ENCODE measurements around the gene LUC7L3.

LUC7L3 gene

GRCh38 chr17:50763716-50764475 lies 44.5 kb downstream of the LUC7L3 start:
- no peak for DNase-seq

- no peak for DNase-seq
Measured at GRCh38 chr17:50764734-50765149, 45.3 kb downstream of the LUC7L3 start.

GRCh38 chr17:50765454-50766221 lies 46.2 kb downstream of the LUC7L3 start:
- DNase-seq = peak; percentile 52

GRCh38 chr17:50766222-50767023 lies 47.0 kb downstream of the LUC7L3 start:
- DNase-seq = no peak

GRCh38 chr17:50767030-50767429 lies 47.6 kb downstream of the LUC7L3 start:
- DNase-seq = no peak

GRCh38 chr17:50767446-50767845 lies 48.0 kb downstream of the LUC7L3 start, which contains the start of gene ANKRD40CL:
ANKRD40CL (minus strand) TSS chr17:50767518; CDS start chr17:50766913, 605 bp downstream.
- no peak for DNase-seq

GRCh38 chr17:50768346-50768761 lies 49.0 kb downstream of the LUC7L3 start:
- DNase-seq = no peak

- no peak for DNase-seq
Measured at GRCh38 chr17:50769884-50770283, 50.5 kb downstream of the LUC7L3 start.

- no peak for DNase-seq
Measured at GRCh38 chr17:50770346-50770745, 50.9 kb downstream of the LUC7L3 start.

- peak; percentile 57 for DNase-seq
Measured at GRCh38 chr17:50771991-50772785, 52.8 kb downstream of the LUC7L3 start.

GRCh38 chr17:50774225-50774803 lies 54.9 kb downstream of the LUC7L3 start:
- no peak for DNase-seq

GRCh38 chr17:50775926-50776325 lies 56.5 kb downstream of the LUC7L3 start:
- DNase-seq = no peak

GRCh38 chr17:50778471-50778870 lies 59.1 kb downstream of the LUC7L3 start:
- DNase-seq = no peak

- no peak for DNase-seq
Measured at GRCh38 chr17:50778988-50779387, 59.6 kb downstream of the LUC7L3 start.

- DNase-seq = no peak
Measured at GRCh38 chr17:50779747-50780353, 60.4 kb downstream of the LUC7L3 start.

GRCh38 chr17:50781167-50781566 lies 61.8 kb downstream of the LUC7L3 start:
- DNase-seq = no peak

- DNase-seq = peak; percentile 84
Measured at GRCh38 chr17:50783193-50783660, 63.8 kb downstream of the LUC7L3 start.

GRCh38 chr17:50783905-50784304 lies 64.5 kb downstream of the LUC7L3 start:
- DNase-seq = no peak

- DNase-seq = no peak
Measured at GRCh38 chr17:50785126-50785525, 65.7 kb downstream of the LUC7L3 start.

- no peak for DNase-seq
Measured at GRCh38 chr17:50785946-50786570, 66.7 kb downstream of the LUC7L3 start.

GRCh38 chr17:50787106-50787505 lies 67.7 kb downstream of the LUC7L3 start:
- DNase-seq = no peak

Measured in hematopoietic multipotent progenitor cell treated with erythropoietin and hydrocortisone succinate and interleukin-3 and kit ligand, for 6 days (in vitro differentiated cells).